HG02642 (cell line): ENCODE measurements around the gene NELL2.
"Not testable (repeated sequence)": the region's sequence is repeated elsewhere in the genome, so short reads cannot be mapped to it uniquely, and the experiment has no call there.

Experiments
- ATAC-seq: cut with Tn5 transposase; IDR thresholded peaks from one replicate; pipeline ENCODE4 v1.9.1; 2021; ENCODE audit warnings: mild to moderate bottlenecking; ENCODE audit not compliant: unreplicated experiment, poor library complexity

NELL2 gene

GRCh38 chr12:44708218-44708617 is 167.9 kb downstream of the NELL2 start:
- no peak for ATAC-seq

GRCh38 chr12:44703182-44703910 is 172.8 kb downstream of the NELL2 start:
- ATAC-seq: no peak

GRCh38 chr12:44697511-44697910 is 178.6 kb downstream of the NELL2 start:
- ATAC-seq: no peak

- no peak for ATAC-seq
Observed at GRCh38 chr12:44696542-44696941, 179.6 kb downstream of the NELL2 start.

GRCh38 chr12:44694017-44694416 is 182.1 kb downstream of the NELL2 start:
- ATAC-seq: no peak

- no peak for ATAC-seq
Observed at GRCh38 chr12:44689587-44689986, 186.5 kb downstream of the NELL2 start.

- not testable (repeated sequence) for ATAC-seq
Observed at GRCh38 chr12:44686821-44687432, 189.2 kb downstream of the NELL2 start.

GRCh38 chr12:44677724-44678123 is 198.4 kb downstream of the NELL2 start:
- no peak for ATAC-seq

GRCh38 chr12:44674875-44675274 is 201.2 kb downstream of the NELL2 start:
- no peak for ATAC-seq

GRCh38 chr12:44673811-44674210 is 202.3 kb downstream of the NELL2 start:
- no peak for ATAC-seq

- ATAC-seq: no peak
Observed at GRCh38 chr12:44672042-44672441, 204.1 kb downstream of the NELL2 start.

GRCh38 chr12:44668443-44668842 is 207.7 kb downstream of the NELL2 start:
- ATAC-seq: no peak

- no peak for ATAC-seq
Observed at GRCh38 chr12:44667461-44667860, 208.7 kb downstream of the NELL2 start.

GRCh38 chr12:44663291-44663690 is 212.8 kb downstream of the NELL2 start:
- ATAC-seq: no peak

- ATAC-seq: no peak
Observed at GRCh38 chr12:44655846-44656245, 220.3 kb downstream of the NELL2 start.

GRCh38 chr12:44654646-44655639 is 221.2 kb downstream of the NELL2 start:
- ATAC-seq: no peak

GRCh38 chr12:44653861-44654527 is 222.1 kb downstream of the NELL2 start:
- ATAC-seq: no peak

- no peak for ATAC-seq
Observed at GRCh38 chr12:44649693-44650092, 226.4 kb downstream of the NELL2 start.

GRCh38 chr12:44647917-44648690 is 228.0 kb downstream of the NELL2 start:
- ATAC-seq: no peak
